HEK293 (cell line): ENCODE measurements around the gene ETV1.

Experiments used
- CTCF ChIP-seq: fragments of 450-650 bp; formaldehyde crosslinking; IDR thresholded peaks from 2 replicates; pipeline ENCODE4 v1.5.1; 2016; ENCODE audit warnings: missing biosample characterization, missing genetic modification characterization
- ZEB2 ChIP-seq: fragments of 450-650 bp; formaldehyde crosslinking; IDR thresholded peaks from 2 replicates; pipeline ENCODE4 v1.5.1; 2016; ENCODE audit warnings: missing biosample characterization, missing genetic modification characterization
- ZNF24 ChIP-seq: fragments of 450-650 bp; formaldehyde crosslinking; IDR thresholded peaks from 2 replicates; pipeline ENCODE4 v1.5.1; 2016; ENCODE audit warnings: missing biosample characterization, missing genetic modification characterization
- ZNF274 ChIP-seq, 2 experiments: fragments of 200-500 bp in 1 of 2; fragments of 450-650 bp in 1 of 2; sonication (Bioruptor generic) in 1 of 2; formaldehyde crosslinking in 1 of 2; IDR thresholded peaks; 2 replicates each; pipeline versions ENCODE4 v1.5.1 to v1.6.1; 2014 to 2016; ENCODE audit warnings: borderline replicate concordance in 1 of 2, inconsistent platforms in 1 of 2, low read length in 1 of 2, missing biosample characterization in 1 of 2, missing genetic modification characterization in 1 of 2

GRCh38 chr7:13989126-13989948 lies at the start of gene ETV1:
- no peak for TF ChIP-seq ZEB2 (tag by site-specific recombination)
- 0 out of 2 replicates have a peak, but pooled peaks have one; percentile 7 for TF ChIP-seq CTCF (tag by site-specific recombination)
- TF ChIP-seq ZNF274 (IDR thresholded peaks at IDR 0.05; ENCODE audit: low read length), result no peak
- no peak for TF ChIP-seq ZNF274 (tag by site-specific recombination; IDR thresholded peaks at IDR 0.05; ENCODE audit: borderline replicate concordance)
- no peak for TF ChIP-seq ZNF24 (tag by site-specific recombination)
